K562 (cell line): ENCODE measurements around the gene ERCC3. TPM values are rescaled to one million over a fixed set of nuclear protein-coding genes. Genes with fewer than 3 reads are reported as not detected.

Source experiments
- ATAC-seq: fragments of 200-7000 bp; cut with Tn5 transposase; 3 replicates; pipeline ENCODE4 v1.9.1; 2020; ENCODE audit warnings: moderate library complexity
- BruUV-seq: library from RNA; stranded (reverse); fragments of 400-500 nt; replicated peaks from 2 replicates; lab custom pipeline; 2021; lab: Mats Ljungman, UMichigan
- CTCF ChIA-PET: fragments of 300-600 bp; formaldehyde crosslinking; extraction: SDS; loops from one replicate; lab custom pipeline; 2021; ENCODE audit warnings: low intra/inter-chr PET ratio; lab: Yijun Ruan, JAX
- POLR2A ChIA-PET: fragments of 300-600, 350-650 bp; sonication (Branson Sonifier 250); formaldehyde crosslinking; extraction: SDS; loops from one replicate; lab custom pipeline; 2021; ENCODE audit warnings: antibody characterized with exemption, inconsistent platforms; lab: Yijun Ruan, JAX
- DNase-seq, 4 experiments: peaks; one replicate each; pipeline versions ENCODE4 v3.0.0 to v3.0.0-alpha.2; 2011 to 2018; ENCODE audit warnings: low spot score in 3 of 4, mixed read lengths in 3 of 4; ENCODE audit errors: extremely low read depth in 1 of 4
- FAIRE-seq: peaks from 2 replicates; lab custom pipeline; 2011; peaks lifted over from hg19 to GRCh38; lab: Jason Lieb, UNC
- H2AFZ ChIP-seq: 2 replicates; pipeline ENCODE4 v1.6.0; 2011; ENCODE audit warnings: low read depth, low read length, control low read depth, inconsistent platforms
- H3K27ac ChIP-seq: fragments of 200-600 bp; 3 replicates; pipeline ENCODE4 v1.8.0; 2011; ENCODE audit warnings: low read depth, mild to moderate bottlenecking, control low read depth, inconsistent platforms, low read length, moderate library complexity, mixed read lengths; ENCODE audit errors: extremely low read depth
- H3K27me3 ChIP-seq, 2 experiments: fragments of 300-600 bp in 1 of 2; 2 replicates in 1 of 2; 3 replicates in 1 of 2; pipeline versions ENCODE4 v1.6.0 to v1.8.0; 2011; ENCODE audit warnings: inconsistent platforms in 2 of 2, low read length in 2 of 2, mild to moderate bottlenecking in 1 of 2, mixed read lengths in 1 of 2, moderate library complexity in 1 of 2; ENCODE audit not compliant: control insufficient read depth in 2 of 2, insufficient read depth in 2 of 2
- H3K36me3 ChIP-seq: fragments of 300-600 bp; 3 replicates; pipeline ENCODE4 v1.8.0; 2011; ENCODE audit warnings: mild to moderate bottlenecking, low read length, inconsistent platforms; ENCODE audit not compliant: control insufficient read depth, insufficient read depth
- H3K4me1 ChIP-seq, 2 experiments: fragments of 200-600 bp in 1 of 2; replicated peaks in 1 of 2; 2 replicates in 1 of 2; 3 replicates in 1 of 2; pipeline versions ENCODE4 v1.5.1 to v1.8.0; 2011; ENCODE audit warnings: inconsistent platforms in 2 of 2, low read length in 2 of 2, mild to moderate bottlenecking in 1 of 2, mixed read lengths in 1 of 2, moderate library complexity in 1 of 2; ENCODE audit not compliant: control insufficient read depth in 2 of 2, insufficient read depth in 2 of 2
- H3K4me2 ChIP-seq: 2 replicates; pipeline ENCODE4 v1.6.1; 2011; ENCODE audit warnings: low read length, control low read depth, inconsistent platforms, mixed read lengths; ENCODE audit not compliant: insufficient read depth
- H3K4me3 ChIP-seq: fragments of 200-600 bp; sonication (generic), shearing (Covaris generic); 2 replicates; pipeline ENCODE4 v1.5.1; 2016; ENCODE audit warnings: control low read depth, inconsistent platforms
- H3K79me2 ChIP-seq: fragments of 200-600 bp; 3 replicates; pipeline ENCODE4 v1.8.0; 2011; ENCODE audit warnings: low read length, inconsistent platforms; ENCODE audit not compliant: control insufficient read depth, insufficient read depth
- H3K9ac ChIP-seq, 2 experiments: 2 replicates each; pipeline versions ENCODE4 v1.6.0 to v1.6.1; 2011; ENCODE audit warnings: low read depth in 2 of 2, low read length in 2 of 2, control low read depth in 1 of 2, inconsistent platforms in 1 of 2, mild to moderate bottlenecking in 1 of 2, mixed read lengths in 1 of 2; ENCODE audit not compliant: insufficient read depth in 1 of 2
- H3K9me1 ChIP-seq: one replicate; pipeline ENCODE4 v1.6.0; 2011; ENCODE audit warnings: inconsistent platforms, mild to moderate bottlenecking, low read length, moderate library complexity; ENCODE audit not compliant: control insufficient read depth, insufficient read depth
- H3K9me3 ChIP-seq: replicated peaks from 2 replicates; pipeline ENCODE4 v1.5.1; 2011; ENCODE audit warnings: low read depth, low read length, inconsistent platforms; ENCODE audit not compliant: control insufficient read depth, insufficient read depth
- H4K20me1 ChIP-seq: replicated peaks from 2 replicates; pipeline ENCODE4 v1.6.1; 2011; ENCODE audit warnings: low read length, inconsistent platforms, mixed read lengths; ENCODE audit not compliant: control insufficient read depth, insufficient read depth
- HLTF ChIP-seq: fragments of 450-650 bp; IDR thresholded peaks from 2 replicates; pipeline ENCODE4 v1.6.1; 2016
- HNRNPLL ChIP-seq: fragments of 200-400 bp; formaldehyde crosslinking; IDR thresholded peaks from 2 replicates; pipeline ENCODE4 v1.6.1; 2017; ENCODE audit warnings: low read length, low read depth, mild to moderate bottlenecking; ENCODE audit not compliant: poor library complexity, severe bottlenecking
- MAFK ChIP-seq: IDR thresholded peaks from 2 replicates; pipeline ENCODE4 v1.6.1; 2011; ENCODE audit warnings: low read length, improper control_type of control experiment
- PHF8 ChIP-seq: fragments of 200-600 bp; sonication (generic); IDR thresholded peaks from 2 replicates; pipeline ENCODE4 v1.6.1; 2012; ENCODE audit warnings: mixed run types, mild to moderate bottlenecking, inconsistent platforms, low read length, moderate library complexity, borderline replicate concordance
- PML ChIP-seq: IDR thresholded peaks from 2 replicates; pipeline ENCODE4 v1.6.1; 2012; ENCODE audit warnings: low read length, inconsistent platforms
- PTTG1 ChIP-seq: fragments of 450-650 bp; IDR thresholded peaks from 2 replicates; pipeline ENCODE4 v1.6.1; 2016; ENCODE audit warnings: low read depth, mild to moderate bottlenecking, missing genetic modification characterization, missing compliant biosample characterization
- SMC3 ChIP-seq: conservative IDR thresholded peaks from 2 replicates; pipeline ENCODE4 v1.6.1; 2011; ENCODE audit warnings: low read depth, low read length, improper control_type of control experiment; ENCODE audit not compliant: insufficient read depth
- STAT5A ChIP-seq: IDR thresholded peaks from 2 replicates; pipeline ENCODE4 v1.6.1; 2012; ENCODE audit warnings: low read length, inconsistent platforms, borderline replicate concordance
- TBP ChIP-seq: optimal IDR thresholded peaks from 2 replicates; pipeline ENCODE3; 2011; ENCODE audit warnings: low read depth, low read length, improper control_type of control experiment
- TCF7 ChIP-seq: sonication (generic); IDR thresholded peaks from 2 replicates; pipeline ENCODE4 v1.6.1; 2016; ENCODE audit warnings: antibody characterized with exemption, borderline replicate concordance
- ZNF134 ChIP-seq: fragments of 250-450 bp; sonication (Bioruptor Pico); conservative IDR thresholded peaks from 2 replicates; pipeline ENCODE4 v1.4.0; 2020
- WGBS: fragments of 100-300 bp; shearing (Covaris generic); methylation state at CpG from one replicate; pipeline ENCODE4 v1.1.6; 2016; ENCODE audit warnings: low coverage, mixed read lengths; ENCODE audit not compliant: insufficient coverage; ENCODE audit errors: missing lambda C conversion rate; 5-methylcytosine and 5-hydroxymethylcytosine counted together
- in situ Hi-C: fragments of 300-500 bp; cut with MboI; formaldehyde crosslinking; loops from 4 replicates; pipeline ENCODE4 v1.15.0; 2018; ENCODE audit warnings: inconsistent platforms, mixed read lengths
- intact Hi-C: fragments of 100-400 bp; cut with micrococcal nuclease; formaldehyde crosslinking; loops from 2 replicates; pipeline ENCODE4 v1.14.2; 2022
- polyA plus RNA-seq, 8 experiments: library from polyadenylated mRNA; depleted of rRNA in 4 of 8; stranded (reverse) in 5 of 8; unstranded in 3 of 8; fragments of >200 nt; fragmentation: Nextera tagmentation in 2 of 8; fragmentation: Illumina TruSeq in 1 of 8; extraction: Ambion mirVana in 2 of 8; extraction: Trizol in 1 of 8; gene quantifications; 2 replicates each; pipeline versions ENCODE4 v1.2.1 to v1.2.3, GENCODE V29; 2011 to 2014; ENCODE audit warnings: inconsistent platforms in 1 of 8, missing spikeins in 1 of 8
- total RNA-seq, 7 experiments: library from RNA; depleted of rRNA in 6 of 7; stranded (reverse); fragments of >200 nt in 6 of 7; fragmentation: Illumina TruSeq in 2 of 7; extraction: Trizol in 2 of 7; gene quantifications; 2 replicates each; pipeline versions ENCODE4 v1.2.1 to v1.2.3, GENCODE V29; 2011 to 2021; ENCODE audit warnings: low replicate concordance in 1 of 7
- TF ChIP-seq, protein P1 (sequence below): fragments of 450-650 bp; formaldehyde crosslinking; conservative IDR thresholded peaks from 2 replicates; pipeline ENCODE4 v1.4.0; 2022; ENCODE audit warnings: mild to moderate bottlenecking, missing genetic modification characterization
- TF ChIP-seq, protein P2 (sequence below), 2 experiments: fragments of 450-650 bp; conservative IDR thresholded peaks; 2 replicates each; pipeline ENCODE4 v1.6.1; 2017; ENCODE audit warnings: mild to moderate bottlenecking in 2 of 2, moderate library complexity in 2 of 2
- TF ChIP-seq, protein P3 (sequence below): fragments of 450-650 bp; conservative IDR thresholded peaks from 2 replicates; pipeline ENCODE4 v1.6.1; 2016; ENCODE audit warnings: missing genetic modification characterization, low read depth, mild to moderate bottlenecking, missing compliant biosample characterization, moderate library complexity
- TF ChIP-seq, protein P4 (sequence below): fragments of 450-650 bp; formaldehyde crosslinking; IDR thresholded peaks from 2 replicates; pipeline ENCODE4 v1.4.0; 2022; ENCODE audit warnings: missing genetic modification characterization
- TF ChIP-seq, protein P5 (sequence below): fragments of 450-650 bp; formaldehyde crosslinking; IDR thresholded peaks from 2 replicates; pipeline ENCODE4 v1.4.0; 2022; ENCODE audit warnings: missing genetic modification characterization

The ERCC3 gene
- total and polyA plus RNA-seq, 9 of the 15 experiments (the other 6 are each of a cell fraction or from before 2014, with no cell fraction given) = 17.9 to 61.5 (median 43.1) TPM

DNA sequence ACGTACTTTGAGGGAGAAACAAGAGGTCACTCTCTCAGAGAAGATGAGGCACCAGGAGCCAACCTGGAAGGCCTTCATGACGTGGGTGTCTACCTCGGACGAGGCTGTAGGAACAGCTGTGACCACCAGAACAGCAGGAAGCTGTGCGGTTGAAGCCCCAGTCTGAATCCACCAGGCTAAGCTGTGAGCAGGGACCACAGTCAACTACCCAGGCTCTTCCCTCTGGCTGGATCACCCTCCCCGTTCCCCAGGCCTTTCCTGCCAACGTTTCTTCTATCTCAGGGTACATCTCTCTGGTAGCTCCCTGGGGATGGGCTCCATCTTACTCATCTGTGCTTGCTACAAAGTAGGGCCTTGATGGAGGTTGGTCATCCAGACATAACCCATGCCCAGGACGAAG lies 37.1 kb downstream of the ERCC3 start (continued):
- TF ChIP-seq PHF8 = no peak

DNA sequence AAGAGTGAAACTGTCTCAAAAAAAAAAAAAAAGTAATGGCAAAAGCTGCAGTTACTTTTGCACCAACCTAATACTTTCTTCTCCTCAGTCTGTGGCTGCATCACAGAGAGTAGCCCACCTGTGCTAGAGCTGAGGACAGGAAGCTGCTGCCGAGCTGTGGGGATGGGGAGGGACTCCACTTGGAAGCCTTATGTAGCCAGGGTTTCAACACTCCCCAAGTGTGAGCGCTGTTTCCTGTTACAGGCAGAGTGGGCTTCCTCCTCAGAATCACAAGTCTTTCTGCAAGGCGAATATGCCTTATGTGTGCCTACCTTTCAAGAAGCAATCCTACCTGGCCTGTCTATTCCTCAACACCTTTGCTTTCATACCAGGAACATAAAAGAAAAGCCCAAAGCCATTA lies 37.6 kb downstream of the ERCC3 start:
- Histone ChIP-seq H3K4me3 (no peak overlapping the region), H3K27me3 (no peaks in the 10 kb centered on the region), H4K20me1 (no peaks in the 10 kb centered on the region), H2AFZ (no peak overlapping the region), H3K9ac (no peak overlapping the region), H3K4me1 (no peaks in the 10 kb centered on the region), H3K9me3 (no peaks in the 10 kb centered on the region), H3K9me1 (no peaks in the 10 kb centered on the region), H3K27ac (no peak overlapping the region), H3K79me2 (no peaks in the 10 kb centered on the region), H3K4me2 (no peak overlapping the region), H3K36me3 (peaks cover 41% of the 10 kb centered on the region; the same call in 2 of the 3 replicates)
- ChIA-PET CTCF (no interaction called here), POLR2A (interaction anchor here (0.6 kb wide), 1 partner anchor 37 kb away, joined by 4 read pairs; the partner anchor contains the start of gene ERCC3)
- ATAC-seq = no peak
- in situ Hi-C loops (no loop called here), intact Hi-C loops (no loop called here)
- TF ChIP-seq PTTG1 (tag) (no peak), PML (no peak), TBP (no peak), TCF7 (no peak), STAT5A (no peak), HLTF (no peak), SMC3 (no peak), MAFK (no peak), ZNF134 (CRISPR knock-in tag) (no peak), HNRNPLL (no peak)
- TF ChIP-seq, protein P1, sequence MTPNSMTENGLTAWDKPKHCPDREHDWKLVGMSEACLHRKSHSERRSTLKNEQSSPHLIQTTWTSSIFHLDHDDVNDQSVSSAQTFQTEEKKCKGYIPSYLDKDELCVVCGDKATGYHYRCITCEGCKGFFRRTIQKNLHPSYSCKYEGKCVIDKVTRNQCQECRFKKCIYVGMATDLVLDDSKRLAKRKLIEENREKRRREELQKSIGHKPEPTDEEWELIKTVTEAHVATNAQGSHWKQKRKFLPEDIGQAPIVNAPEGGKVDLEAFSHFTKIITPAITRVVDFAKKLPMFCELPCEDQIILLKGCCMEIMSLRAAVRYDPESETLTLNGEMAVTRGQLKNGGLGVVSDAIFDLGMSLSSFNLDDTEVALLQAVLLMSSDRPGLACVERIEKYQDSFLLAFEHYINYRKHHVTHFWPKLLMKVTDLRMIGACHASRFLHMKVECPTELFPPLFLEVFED = no peak
- TF ChIP-seq, protein P2, sequence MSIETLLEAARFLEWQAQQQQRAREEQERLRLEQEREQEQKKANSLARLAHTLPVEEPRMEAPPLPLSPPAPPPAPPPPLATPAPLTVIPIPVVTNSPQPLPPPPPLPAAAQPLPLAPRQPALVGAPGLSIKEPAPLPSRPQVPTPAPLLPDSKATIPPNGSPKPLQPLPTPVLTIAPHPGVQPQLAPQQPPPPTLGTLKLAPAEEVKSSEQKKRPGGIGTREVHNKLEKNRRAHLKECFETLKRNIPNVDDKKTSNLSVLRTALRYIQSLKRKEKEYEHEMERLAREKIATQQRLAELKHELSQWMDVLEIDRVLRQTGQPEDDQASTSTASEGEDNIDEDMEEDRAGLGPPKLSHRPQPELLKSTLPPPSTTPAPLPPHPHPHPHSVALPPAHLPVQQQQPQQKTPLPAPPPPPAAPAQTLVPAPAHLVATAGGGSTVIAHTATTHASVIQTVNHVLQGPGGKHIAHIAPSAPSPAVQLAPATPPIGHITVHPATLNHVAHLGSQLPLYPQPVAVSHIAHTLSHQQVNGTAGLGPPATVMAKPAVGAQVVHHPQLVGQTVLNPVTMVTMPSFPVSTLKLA (conservative IDR thresholded peaks at IDR 0.05) = no peak
- TF ChIP-seq, protein P3, sequence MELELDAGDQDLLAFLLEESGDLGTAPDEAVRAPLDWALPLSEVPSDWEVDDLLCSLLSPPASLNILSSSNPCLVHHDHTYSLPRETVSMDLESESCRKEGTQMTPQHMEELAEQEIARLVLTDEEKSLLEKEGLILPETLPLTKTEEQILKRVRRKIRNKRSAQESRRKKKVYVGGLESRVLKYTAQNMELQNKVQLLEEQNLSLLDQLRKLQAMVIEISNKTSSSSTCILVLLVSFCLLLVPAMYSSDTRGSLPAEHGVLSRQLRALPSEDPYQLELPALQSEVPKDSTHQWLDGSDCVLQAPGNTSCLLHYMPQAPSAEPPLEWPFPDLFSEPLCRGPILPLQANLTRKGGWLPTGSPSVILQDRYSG = no peak
- TF ChIP-seq, protein P4, sequence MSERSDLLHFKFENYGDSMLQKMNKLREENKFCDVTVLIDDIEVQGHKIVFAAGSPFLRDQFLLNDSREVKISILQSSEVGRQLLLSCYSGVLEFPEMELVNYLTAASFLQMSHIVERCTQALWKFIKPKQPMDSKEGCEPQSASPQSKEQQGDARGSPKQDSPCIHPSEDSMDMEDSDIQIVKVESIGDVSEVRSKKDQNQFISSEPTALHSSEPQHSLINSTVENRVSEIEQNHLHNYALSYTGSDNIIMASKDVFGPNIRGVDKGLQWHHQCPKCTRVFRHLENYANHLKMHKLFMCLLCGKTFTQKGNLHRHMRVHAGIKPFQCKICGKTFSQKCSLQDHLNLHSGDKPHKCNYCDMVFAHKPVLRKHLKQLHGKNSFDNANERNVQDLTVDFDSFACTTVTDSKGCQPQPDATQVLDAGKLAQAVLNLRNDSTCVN (CRISPR knock-in tag) = no peak
- TF ChIP-seq, protein P5, sequence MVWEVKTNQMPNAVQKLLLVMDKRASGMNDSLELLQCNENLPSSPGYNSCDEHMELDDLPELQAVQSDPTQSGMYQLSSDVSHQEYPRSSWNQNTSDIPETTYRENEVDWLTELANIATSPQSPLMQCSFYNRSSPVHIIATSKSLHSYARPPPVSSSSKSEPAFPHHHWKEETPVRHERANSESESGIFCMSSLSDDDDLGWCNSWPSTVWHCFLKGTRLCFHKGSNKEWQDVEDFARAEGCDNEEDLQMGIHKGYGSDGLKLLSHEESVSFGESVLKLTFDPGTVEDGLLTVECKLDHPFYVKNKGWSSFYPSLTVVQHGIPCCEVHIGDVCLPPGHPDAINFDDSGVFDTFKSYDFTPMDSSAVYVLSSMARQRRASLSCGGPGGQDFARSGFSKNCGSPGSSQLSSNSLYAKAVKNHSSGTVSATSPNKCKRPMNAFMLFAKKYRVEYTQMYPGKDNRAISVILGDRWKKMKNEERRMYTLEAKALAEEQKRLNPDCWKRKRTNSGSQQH (CRISPR knock-in tag) = no peak
- no TSS peak for BruUV-seq
- no peak for FAIRE-seq
- DNase-seq = no peak
- WGBS = 95% methylated on average over 3 of the region's 3 CpGs
